T-helper 17 cell (primary cell): Measurements from ENCODE around the gene HNRNPA2B1. TPM values are rescaled to one million over a fixed set of nuclear protein-coding genes. Genes with fewer than 3 reads are reported as not detected.

ENCODE experiments used
- ATAC-seq: fragments of 150-1000 bp; cut with Tn5 transposase; 2 replicates; pipeline ENCODE4 v1.10.0; 2021; ENCODE audit warnings: mild to moderate bottlenecking, moderate library complexity
- DNase-seq, 3 donors: peaks; one replicate each; pipeline versions ENCODE4 v3.0.0 to v3.0.0-alpha.2; 2020 to 2021
- H3K9me3 ChIP-seq: one replicate; pipeline ENCODE4 v1.7.0; 2013; ENCODE audit warnings: low read length, mild to moderate bottlenecking; ENCODE audit not compliant: control insufficient read depth, poor library complexity, severe bottlenecking
- H3K27ac Mint-ChIP-seq: one replicate; pipeline ENCODE4 v1.8.0; 2022; ENCODE audit warnings: mild to moderate bottlenecking, moderate library complexity, mixed read lengths
- H3K27me3 Mint-ChIP-seq: one replicate; pipeline ENCODE4 v1.8.0; 2022; ENCODE audit warnings: mixed read lengths
- H3K36me3 Mint-ChIP-seq: one replicate; pipeline ENCODE4 v1.8.0; 2022; ENCODE audit warnings: low read depth, mixed read lengths
- H3K4me1 Mint-ChIP-seq: one replicate; pipeline ENCODE4 v1.8.0; 2022; ENCODE audit warnings: mild to moderate bottlenecking, mixed read lengths
- H3K4me3 Mint-ChIP-seq: one replicate; pipeline ENCODE4 v1.8.0; 2022; ENCODE audit warnings: mild to moderate bottlenecking, moderate library complexity, mixed read lengths
- total RNA-seq, 4 donors: library from RNA in 2 of 4; stranded (reverse) in 2 of 4; gene quantifications; one replicate each; pipeline ENCODE4 v1.2.3 and lab custom pipeline; 2022 to 2026

Gene HNRNPA2B1
- total RNA-seq (100 to 1,000 TPM; 392 to 399 TPM), total RNA-seq (lab: John Stamatoyannopoulos, UW) (389 to 1,099 reads per million in 2 donors)

DNA sequence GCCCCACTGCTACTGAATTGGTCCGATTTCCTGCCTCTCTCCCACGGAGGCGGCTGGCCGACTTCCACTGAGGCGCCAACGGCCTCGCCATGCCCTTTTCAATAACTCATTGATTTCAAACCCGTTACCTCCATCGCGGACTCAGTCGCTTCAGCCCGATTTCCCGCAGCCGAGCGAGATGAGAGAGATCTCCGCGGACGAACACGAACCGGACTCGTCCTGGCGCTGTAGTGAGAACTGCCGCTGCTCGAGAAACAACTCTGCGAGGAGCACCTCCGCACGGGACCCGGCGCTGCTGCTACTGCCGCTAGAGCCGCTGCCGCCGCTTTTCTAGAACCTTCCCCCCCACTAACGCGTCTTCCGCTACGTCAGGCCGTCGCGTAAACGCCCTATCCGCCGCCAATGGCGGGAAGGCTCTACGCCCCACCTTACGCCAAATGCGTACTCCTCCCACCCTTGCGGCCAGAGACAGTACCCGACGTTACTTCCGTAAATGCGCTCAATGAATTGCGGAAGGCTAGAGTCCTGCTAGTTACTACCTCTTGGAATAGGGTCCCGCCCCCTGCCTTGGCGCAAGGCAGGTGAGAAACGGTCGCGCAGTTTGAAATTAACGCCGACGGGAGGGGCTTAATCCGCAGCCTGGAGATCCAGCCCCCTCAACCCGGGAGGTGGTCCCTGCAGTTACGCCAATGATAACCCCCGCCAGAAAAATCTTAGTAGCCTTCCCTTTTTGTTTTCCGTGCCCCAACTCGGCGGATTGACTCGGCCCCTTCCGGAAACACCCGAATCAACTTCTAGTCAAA lies at the start of gene HNRNPA2B1:
Gene HNRNPA2B1 (minus strand): TSS at position 303 of the 803 bp plus-strand sequence. CDS start 169 bp downstream, at position 134.
- ATAC-seq, result peak; percentile 74
- H3K4me3 Mint-ChIP-seq, result peak within 1 kb of the TSS; percentile 97
- H3K4me1 Mint-ChIP-seq, result peaks cover 54% of the 10 kb centered on the region
- peaks cover 4% of the 10 kb centered on the region for H3K27me3 Mint-ChIP-seq
- peaks cover 18% of the 10 kb centered on the region for H3K36me3 Mint-ChIP-seq
- DNase-seq, result peak; percentile 86 to 98 (median 95)
- H3K9me3 ChIP-seq, result no peaks in the 10 kb centered on the region
- H3K27ac Mint-ChIP-seq, result peak within 1 kb of the TSS; percentile 99

DNA sequence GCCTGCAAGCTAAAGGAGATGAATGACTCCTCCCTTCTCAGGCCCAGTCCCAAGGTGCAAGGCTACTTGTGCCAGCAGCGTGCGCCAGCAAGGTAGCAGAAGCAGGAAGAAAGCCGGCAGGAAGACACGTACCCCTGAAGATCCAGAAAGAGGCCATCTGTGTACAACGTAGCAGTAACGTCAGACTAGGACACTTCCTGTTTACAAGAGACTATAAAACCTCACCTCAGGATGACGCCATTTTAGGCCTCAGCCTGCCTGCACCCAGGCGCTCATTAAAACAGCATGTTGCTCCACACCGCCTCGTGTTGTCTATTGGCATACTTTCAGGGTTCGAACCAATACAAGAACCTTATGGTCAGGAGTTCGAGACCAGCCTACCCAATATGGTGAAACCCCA lies 49.7 kb upstream of the HNRNPA2B1 start:
- H3K9me3 ChIP-seq, result no peaks in the 10 kb centered on the region
- DNase-seq (no peak), ATAC-seq (no peak)
- Mint-ChIP-seq H3K27me3 (no peaks in the 10 kb centered on the region), H3K36me3 (no peaks in the 10 kb centered on the region), H3K4me1 (peaks cover 2% of the 10 kb centered on the region), H3K4me3 (no peak overlapping the region), H3K27ac (peak overlapping the region; percentile 32)

DNA sequence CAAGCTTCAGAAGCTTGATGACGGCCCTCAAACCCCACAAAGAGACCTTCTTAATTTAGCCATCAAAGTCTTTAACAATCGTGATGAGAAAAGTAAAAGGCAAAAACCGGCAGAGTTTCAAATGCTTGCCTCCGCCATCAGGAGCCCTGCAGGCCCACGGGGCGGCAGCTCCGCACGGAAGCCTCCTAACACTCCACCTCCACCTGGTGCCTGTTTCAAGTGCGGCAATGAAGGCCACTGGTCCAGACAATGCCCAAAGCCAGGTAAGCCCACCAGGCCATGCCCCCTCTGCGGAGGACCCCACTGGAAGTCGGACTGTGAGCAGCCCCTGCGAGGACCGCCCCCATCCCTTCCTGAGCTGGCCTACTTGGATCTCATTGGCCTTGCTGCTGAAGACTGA lies 44.6 kb upstream of the HNRNPA2B1 start:
- Mint-ChIP-seq H3K27ac (no peak overlapping the region), H3K4me3 (no peak overlapping the region), H3K4me1 (no peaks in the 10 kb centered on the region), H3K36me3 (no peaks in the 10 kb centered on the region), H3K27me3 (no peaks in the 10 kb centered on the region)
- no peaks in the 10 kb centered on the region for H3K9me3 ChIP-seq
- no peak for ATAC-seq
- no peak for DNase-seq

DNA sequence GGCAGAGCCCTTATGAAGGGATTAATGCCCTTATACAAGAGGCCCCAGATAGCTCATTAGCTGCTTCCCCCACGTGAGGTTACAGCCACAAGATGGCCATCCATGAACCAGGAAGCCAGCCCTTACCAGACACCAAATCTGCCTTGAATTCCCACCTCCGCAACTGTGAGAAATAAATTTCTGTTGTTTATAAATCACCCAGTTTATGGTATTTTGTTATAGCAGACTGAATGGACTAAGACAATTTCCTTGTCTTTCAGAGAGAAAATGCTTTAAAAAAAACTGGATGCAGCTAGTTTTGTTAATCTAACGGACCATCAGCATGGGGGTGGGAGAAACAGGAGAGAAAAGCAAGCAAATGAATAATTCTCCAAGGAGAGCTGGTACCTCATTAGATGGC lies 37.5 kb upstream of the HNRNPA2B1 start:
- peaks cover 13% of the 10 kb centered on the region for H3K27me3 Mint-ChIP-seq
- no peak for DNase-seq
- no peaks in the 10 kb centered on the region for H3K9me3 ChIP-seq
- H3K4me3 Mint-ChIP-seq, result no peak overlapping the region
- no peaks in the 10 kb centered on the region for H3K36me3 Mint-ChIP-seq
- H3K4me1 Mint-ChIP-seq, result no peaks in the 10 kb centered on the region
- ATAC-seq, result no peak
- H3K27ac Mint-ChIP-seq, result no peak overlapping the region

DNA sequence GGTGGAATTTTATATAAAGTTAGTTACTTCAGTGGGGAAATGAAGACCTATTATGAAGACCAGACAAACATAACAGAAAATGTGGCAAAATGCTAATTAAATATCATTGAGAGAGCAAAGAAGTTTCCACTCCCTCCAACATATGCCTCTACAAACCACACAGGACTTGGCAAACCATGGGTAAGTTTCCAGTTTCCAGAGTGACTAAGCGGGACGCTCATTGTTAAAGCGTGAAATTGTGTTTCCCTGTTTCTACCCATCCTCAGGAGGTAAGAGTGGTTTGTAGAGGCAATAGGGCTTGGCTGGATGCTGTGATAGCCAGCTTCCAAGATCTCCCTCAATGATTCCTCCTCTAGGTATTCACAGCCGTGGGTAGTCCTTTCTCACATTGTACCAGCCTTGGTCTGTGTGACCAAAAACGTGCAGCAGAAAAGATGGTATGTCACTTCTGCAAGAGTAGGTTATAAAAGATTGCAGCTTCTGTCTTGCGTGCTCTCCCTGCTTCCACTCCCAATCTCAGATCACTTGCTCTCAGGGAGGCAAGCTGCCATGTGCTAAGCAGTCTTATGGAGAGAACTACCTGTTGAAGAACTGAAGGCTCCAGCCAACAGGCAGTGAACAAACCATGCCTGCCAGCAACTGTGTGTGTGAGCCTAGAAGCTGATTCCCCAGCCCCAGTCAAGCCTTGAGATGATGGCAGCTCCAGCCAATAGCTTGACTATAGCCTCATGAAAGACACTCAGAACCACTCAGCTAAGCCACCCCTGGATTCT lies 36.7 kb upstream of the HNRNPA2B1 start:
- peaks cover 13% of the 10 kb centered on the region for H3K27me3 Mint-ChIP-seq
- no peaks in the 10 kb centered on the region for H3K36me3 Mint-ChIP-seq
- no peak overlapping the region for H3K27ac Mint-ChIP-seq
- no peaks in the 10 kb centered on the region for H3K4me1 Mint-ChIP-seq
- no peak overlapping the region for H3K4me3 Mint-ChIP-seq
- no peaks in the 10 kb centered on the region for H3K9me3 ChIP-seq
- DNase-seq (no peak), ATAC-seq (no peak)

DNA sequence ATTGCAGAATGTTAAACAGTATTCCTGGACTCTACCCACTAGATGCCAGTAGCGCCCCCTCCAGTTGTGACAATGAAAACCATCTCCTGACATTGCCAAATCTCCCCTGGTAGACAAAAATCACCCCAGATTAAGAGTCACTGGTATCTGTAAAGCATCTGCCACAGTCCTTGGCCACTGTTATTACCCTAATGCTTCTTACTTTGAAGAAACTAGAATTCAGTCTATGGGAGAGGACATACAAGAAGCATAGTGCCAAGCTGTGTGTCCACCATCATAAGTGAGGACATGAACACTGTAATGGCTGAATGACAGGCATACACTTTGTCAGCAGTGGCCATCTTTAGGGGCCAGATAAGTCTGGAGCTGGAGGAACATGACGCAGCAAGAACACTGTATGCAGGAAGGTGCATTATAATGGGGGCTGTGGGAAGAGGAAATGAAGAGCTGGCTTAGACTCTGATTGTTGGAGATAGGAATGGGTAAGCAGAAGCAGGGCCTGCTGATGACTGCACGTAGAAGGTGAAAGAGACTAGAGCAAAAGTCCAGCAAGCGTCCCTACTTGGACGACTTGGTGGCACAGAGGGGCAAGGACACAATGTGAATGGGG lies 33.5 kb upstream of the HNRNPA2B1 start:
- DNase-seq (no peak), ATAC-seq (no peak)
- Mint-ChIP-seq H3K27ac (no peak overlapping the region), H3K36me3 (no peaks in the 10 kb centered on the region), H3K4me3 (no peak overlapping the region), H3K27me3 (peaks cover 13% of the 10 kb centered on the region), H3K4me1 (peaks cover 2% of the 10 kb centered on the region)
- no peaks in the 10 kb centered on the region for H3K9me3 ChIP-seq

DNA sequence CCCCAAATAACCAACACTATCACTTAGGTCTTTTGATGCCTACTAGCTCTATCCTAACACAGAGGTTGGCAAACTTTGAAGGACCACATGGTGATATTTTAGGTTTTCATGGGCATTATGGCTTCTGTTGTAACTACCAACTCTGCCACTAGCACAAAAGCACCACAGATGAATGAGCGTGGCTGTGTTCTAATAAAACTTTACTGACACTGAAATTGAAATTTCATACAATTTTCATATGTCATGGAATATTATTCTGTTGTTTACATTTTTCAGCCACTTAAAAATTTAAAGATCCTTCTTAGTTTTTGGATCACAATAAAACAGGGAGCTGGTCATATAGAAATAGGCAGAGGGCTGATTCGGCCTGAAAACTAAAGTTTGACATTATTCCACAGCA lies 27.4 kb upstream of the HNRNPA2B1 start:
- Mint-ChIP-seq H3K27me3 (peaks cover 23% of the 10 kb centered on the region), H3K4me1 (peaks cover 6% of the 10 kb centered on the region), H3K27ac (no peak overlapping the region), H3K36me3 (no peaks in the 10 kb centered on the region), H3K4me3 (no peak overlapping the region)
- DNase-seq (no peak), ATAC-seq (no peak)
- H3K9me3 ChIP-seq, result no peaks in the 10 kb centered on the region

DNA sequence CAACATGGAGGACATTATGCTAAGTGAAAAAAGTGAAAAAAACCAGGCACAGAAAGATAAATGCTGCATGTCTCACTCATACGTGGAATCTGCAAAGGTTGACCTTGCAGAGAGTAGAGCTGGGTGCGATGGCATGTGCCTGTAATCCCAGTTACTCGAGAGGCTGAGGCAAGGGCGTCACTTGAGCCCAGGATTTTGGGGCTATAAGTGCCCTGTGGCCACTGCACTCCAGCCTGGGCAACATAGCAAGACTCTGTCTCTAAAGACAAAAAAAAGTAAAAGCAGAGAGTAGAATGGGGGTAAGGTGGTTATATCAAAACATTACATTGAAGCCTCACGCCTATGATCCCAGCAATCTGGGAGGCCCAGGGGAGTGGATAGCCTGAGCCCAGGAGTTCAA lies 23.8 kb upstream of the HNRNPA2B1 start:
- DNase-seq (no peak), ATAC-seq (no peak)
- peaks cover 23% of the 10 kb centered on the region for H3K27me3 Mint-ChIP-seq
- no peaks in the 10 kb centered on the region for H3K9me3 ChIP-seq
- no peak overlapping the region for H3K4me3 Mint-ChIP-seq
- no peaks in the 10 kb centered on the region for H3K36me3 Mint-ChIP-seq
- H3K27ac Mint-ChIP-seq, result no peak overlapping the region
- peaks cover 3% of the 10 kb centered on the region for H3K4me1 Mint-ChIP-seq

DNA sequence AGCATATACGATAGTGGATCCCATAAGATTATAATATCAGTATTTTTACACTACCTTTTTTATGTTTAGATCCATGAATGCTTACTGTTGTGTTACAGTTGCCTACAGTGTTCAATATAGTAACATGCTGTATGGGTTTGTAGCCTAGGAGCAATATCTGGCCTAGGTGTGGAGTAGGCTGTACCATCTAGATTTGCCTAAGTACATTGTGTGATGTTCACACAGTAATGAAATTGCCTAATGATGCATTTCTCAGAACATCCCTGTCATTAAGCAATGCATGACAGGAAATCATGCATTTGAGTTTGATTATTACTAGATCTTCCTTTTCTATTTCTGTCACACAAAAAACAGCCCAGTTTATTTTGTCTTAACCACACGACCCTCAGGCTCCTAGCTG lies 15.5 kb upstream of the HNRNPA2B1 start:
- H3K4me1 Mint-ChIP-seq, result peaks cover 7% of the 10 kb centered on the region
- H3K9me3 ChIP-seq, result no peaks in the 10 kb centered on the region
- H3K4me3 Mint-ChIP-seq, result no peak overlapping the region
- DNase-seq (no peak), ATAC-seq (no peak)
- no peaks in the 10 kb centered on the region for H3K27me3 Mint-ChIP-seq
- no peaks in the 10 kb centered on the region for H3K36me3 Mint-ChIP-seq
- no peak overlapping the region for H3K27ac Mint-ChIP-seq

DNA sequence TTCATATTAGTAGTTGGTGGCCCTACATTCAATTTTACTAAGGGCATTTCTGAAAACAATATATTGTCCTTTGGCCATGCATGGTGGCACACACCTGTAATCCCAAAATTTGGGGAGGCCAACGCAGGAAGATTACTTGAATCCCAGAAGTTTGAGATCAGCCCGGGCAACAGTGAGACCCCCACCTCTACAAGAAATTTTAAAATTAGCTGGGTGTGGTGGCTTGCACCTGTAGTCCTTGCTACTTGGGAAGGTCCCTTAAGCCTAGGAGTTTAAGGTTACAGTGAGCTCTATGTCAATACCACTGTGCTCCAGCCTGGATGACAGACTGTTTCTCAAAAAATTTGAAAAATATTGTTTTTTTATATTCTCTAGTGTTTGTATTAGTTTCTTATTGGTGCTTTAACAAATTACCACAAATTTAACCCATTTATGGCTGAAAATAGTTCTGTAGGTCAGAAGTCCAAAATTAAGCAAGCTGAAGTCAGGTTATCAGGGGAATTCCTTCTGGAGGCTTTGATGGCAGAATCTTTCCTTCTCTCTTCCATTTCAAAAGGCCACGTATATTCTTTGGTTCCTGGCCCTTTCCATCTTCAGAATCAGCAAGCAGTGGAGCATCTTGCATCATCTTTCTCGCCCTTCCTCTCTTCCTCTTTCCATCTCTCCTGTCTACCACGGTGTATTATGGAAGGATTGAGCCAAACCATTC lies 13.4 kb upstream of the HNRNPA2B1 start:
- no peak for ATAC-seq
- Mint-ChIP-seq H3K27ac (no peak overlapping the region), H3K36me3 (no peaks in the 10 kb centered on the region), H3K27me3 (no peaks in the 10 kb centered on the region), H3K4me3 (no peak overlapping the region), H3K4me1 (peaks cover 7% of the 10 kb centered on the region)
- DNase-seq, result no peak
- no peaks in the 10 kb centered on the region for H3K9me3 ChIP-seq

DNA sequence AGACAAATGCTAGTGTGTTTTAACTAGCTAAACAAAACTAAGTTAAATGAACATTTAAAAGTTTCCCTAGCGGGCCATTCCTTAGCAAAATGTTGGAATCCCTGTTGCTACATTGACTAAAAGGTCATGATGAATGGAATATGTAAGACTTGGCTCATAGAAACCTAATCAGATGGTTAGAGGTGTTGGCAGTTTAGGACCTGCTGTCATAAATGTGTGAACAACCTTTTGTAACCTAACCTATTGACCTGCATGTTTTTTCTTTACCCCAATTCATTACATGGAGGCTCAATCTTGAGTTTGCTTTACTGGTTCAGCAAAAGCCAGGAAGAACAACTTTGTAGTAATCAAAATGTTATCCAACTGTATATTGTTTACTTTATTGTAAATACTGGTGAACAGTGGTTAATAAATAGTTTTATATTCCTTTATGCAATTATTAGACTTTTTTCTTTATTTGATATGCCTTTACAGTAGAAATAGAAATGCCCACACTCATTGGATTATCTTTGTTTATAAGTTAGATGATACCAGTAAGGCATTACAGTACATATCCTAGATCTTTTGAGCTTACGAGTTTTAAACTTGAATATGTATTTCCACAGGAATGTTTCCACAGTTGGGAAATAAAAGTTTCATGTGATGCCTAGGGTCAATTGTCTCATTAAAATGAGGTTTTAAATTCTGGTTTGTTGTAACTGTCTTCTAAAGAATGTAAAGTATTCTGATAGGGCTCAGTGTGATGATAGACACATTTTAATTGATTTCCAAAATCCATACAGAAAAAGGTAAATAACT lies 12.6 kb upstream of the HNRNPA2B1 start:
- DNase-seq, result no peak
- Mint-ChIP-seq H3K4me1 (peaks cover 7% of the 10 kb centered on the region), H3K36me3 (no peaks in the 10 kb centered on the region), H3K4me3 (no peak overlapping the region), H3K27ac (no peak overlapping the region), H3K27me3 (no peaks in the 10 kb centered on the region)
- no peak for ATAC-seq
- no peaks in the 10 kb centered on the region for H3K9me3 ChIP-seq

DNA sequence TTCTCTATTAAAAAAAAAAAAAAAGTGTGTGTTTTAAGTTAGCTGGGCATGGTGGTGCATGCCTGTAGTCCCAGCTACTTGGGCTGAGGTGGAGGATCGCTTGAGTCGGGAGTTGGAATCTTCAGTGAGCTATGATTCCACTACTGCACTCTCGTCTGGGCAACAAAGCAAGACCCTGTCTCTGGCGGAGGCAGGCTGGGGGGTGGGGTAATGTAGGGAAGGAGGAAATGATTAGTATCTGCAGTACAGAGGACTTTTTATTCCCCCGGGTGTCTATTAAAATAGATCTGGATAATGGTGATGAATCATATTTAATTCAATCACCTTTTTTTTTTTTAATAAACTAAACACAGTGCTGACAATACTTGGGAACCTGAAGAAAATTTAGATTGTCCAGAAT lies 7.5 kb upstream of the HNRNPA2B1 start:
- H3K4me1 Mint-ChIP-seq, result peaks cover 33% of the 10 kb centered on the region
- ATAC-seq (no peak), DNase-seq (no peak)
- peaks cover 2% of the 10 kb centered on the region for H3K36me3 Mint-ChIP-seq
- no peak overlapping the region for H3K27ac Mint-ChIP-seq
- H3K9me3 ChIP-seq, result no peaks in the 10 kb centered on the region
- H3K27me3 Mint-ChIP-seq, result no peaks in the 10 kb centered on the region
- no peak overlapping the region for H3K4me3 Mint-ChIP-seq
